ENCODE results near the gene TUBB. TPM values are rescaled to one million over a fixed set of nuclear protein-coding genes. Genes with fewer than 3 reads are reported as not detected.

TUBB gene
- total and polyA plus RNA-seq, 9 of the 15 experiments (the other 6 are each of a cell fraction or from before 2014, with no cell fraction given): 971 to 2,870 (median 1,478) TPM

- TF ChIP-seq CEBPZ (IDR thresholded peaks at IDR 0.05; ENCODE audit: borderline replicate concordance, low read depth, low read length) (no peak), HDAC8 (tag; IDR thresholded peaks at IDR 0.05) (no peak), NCOR1 (IDR thresholded peaks at IDR 0.05) (peak; percentile 29; the same call in 1 of the 2 replicates), ZNF146 (CRISPR knock-in tag; IDR thresholded peaks at IDR 0.05; ENCODE audit: unreplicated experiment) (no peak), ZNF778 (CRISPR knock-in tag; IDR thresholded peaks at IDR 0.05) (no peak), FOXP1 (CRISPR knock-in tag; IDR thresholded peaks at IDR 0.05) (peak; percentile 28; the same call in 1 of the 2 replicates), CAMTA2 (CRISPR knock-in tag; conservative IDR thresholded peaks at IDR 0.05) (peak; percentile 41; the same call in 1 of the 2 replicates), RCOR1 (IDR thresholded peaks at IDR 0.05; ENCODE audit: borderline replicate concordance in 1 of 2, low read depth in 2 of 2, low read length in 2 of 2) (no peak), ESRRB (CRISPR knock-in tag; IDR thresholded peaks at IDR 0.05; ENCODE audit: borderline replicate concordance) (peak; percentile 89; the same call in 1 of the 2 replicates), PTTG1 (tag; IDR thresholded peaks at IDR 0.05; ENCODE audit: low read depth) (no peak), ZNF561 (CRISPR knock-in tag; conservative IDR thresholded peaks at IDR 0.05) (no peak), ZNF584 (CRISPR knock-in tag; IDR thresholded peaks at IDR 0.05; ENCODE audit: low read depth) (no peak), TBP (optimal IDR thresholded peaks at IDR 0.05; ENCODE audit: low read depth, low read length) (no peak), HNRNPL (IDR thresholded peaks at IDR 0.05; ENCODE audit: low read depth, low read length) (no peak), ZNF408 (CRISPR knock-in tag; IDR thresholded peaks at IDR 0.05; ENCODE audit: low read depth) (no peak), U2AF1 (optimal IDR thresholded peaks at IDR 0.05; ENCODE audit: low read depth, low read length) (no peak), ZKSCAN3 (CRISPR knock-in tag; IDR thresholded peaks at IDR 0.05) (no peak), ZMIZ1 (IDR thresholded peaks at IDR 0.05; ENCODE audit: low read depth in 2 of 2, low read length in 2 of 2) (no peak; a peak in 1 of 4 replicates), CSDE1 (IDR thresholded peaks at IDR 0.05) (no peak), MTA1 (IDR thresholded peaks at IDR 0.05; ENCODE audit: borderline replicate concordance) (no peak), CBX2 (IDR thresholded peaks at IDR 0.05; ENCODE audit: insufficient read depth, low read length, poor library complexity, severe bottlenecking) (no peak), ZC3H11A (IDR thresholded peaks at IDR 0.05; ENCODE audit: low read depth, low read length) (no peak)
Observed at GRCh38 chr6:30725713-30726505, 5.8 kb downstream of the TUBB start (continued).

All from K562 (cell line).